ENCODE measurements around the gene IL31RA.
"Not testable (repeated sequence)": the region's sequence is repeated elsewhere in the genome, so short reads cannot be mapped to it uniquely, and the experiment has no call there.

Gene IL31RA

GRCh38 chr5:55937598-55937997 lies 86.4 kb downstream of the IL31RA start:
- H3K4me3 ChIP-seq (ENCODE audit: low read length); DNase-seq (ENCODE audit: low read depth, low spot score): not testable (repeated sequence)

- H3K4me3 ChIP-seq (ENCODE audit: low read length); DNase-seq (ENCODE audit: low read depth, low spot score): not testable (repeated sequence)
Measured at GRCh38 chr5:55941154-55941553, 90.0 kb downstream of the IL31RA start.

- H3K4me3 ChIP-seq (ENCODE audit: low read length), result no peak overlapping the region
- no peak for DNase-seq (ENCODE audit: low read depth, low spot score)
Measured at GRCh38 chr5:55959208-55959607, 108.1 kb downstream of the IL31RA start.

GRCh38 chr5:55960779-55961178 lies 109.6 kb downstream of the IL31RA start:
- DNase-seq (ENCODE audit: low read depth, low spot score), result no peak
- no peak overlapping the region for H3K4me3 ChIP-seq (ENCODE audit: low read length)

- DNase-seq (ENCODE audit: low read depth, low spot score), result no peak
- no peak overlapping the region for H3K4me3 ChIP-seq (ENCODE audit: low read length)
Measured at GRCh38 chr5:55965525-55965924, 114.4 kb downstream of the IL31RA start.

- no peak for DNase-seq (ENCODE audit: low read depth, low spot score)
- no peak overlapping the region for H3K4me3 ChIP-seq (ENCODE audit: low read length)
Measured at GRCh38 chr5:55966284-55966683, 115.1 kb downstream of the IL31RA start.

GRCh38 chr5:55969956-55970355 lies 118.8 kb downstream of the IL31RA start:
- H3K4me3 ChIP-seq (ENCODE audit: low read length), result no peak overlapping the region
- DNase-seq (ENCODE audit: low read depth, low spot score), result no peak

Data from Jurkat, Clone E6-1 (cell line).